A549 (cell line): ENCODE measurements around the gene KSR1. TPM values are rescaled to one million over a fixed set of nuclear protein-coding genes. Genes with fewer than 3 reads are reported as not detected.

Experiments
- ATAC-seq, 2 experiments: fragments of 200-7000 bp in 1 of 2; fragments of >200 bp in 1 of 2; cut with Nextera tagmentation in 1 of 2; cut with Tn5 transposase in 1 of 2; 3 replicates each; pipeline versions ENCODE4 v1.8.0 to v1.9.1; 2018 to 2020; ENCODE audit warnings: mild to moderate bottlenecking in 1 of 2, moderate library complexity in 1 of 2
- CTCF ChIA-PET: fragments of 300-600 bp; sonication (Branson Sonifier 250); formaldehyde crosslinking; extraction: SDS; loops from one replicate; lab custom pipeline; 2021; ENCODE audit warnings: antibody characterized with exemption, inconsistent platforms; lab: Yijun Ruan, JAX
- POLR2A ChIA-PET: fragments of 350-600 bp; formaldehyde crosslinking; extraction: SDS; loops from one replicate; lab custom pipeline; 2021; ENCODE audit warnings: antibody characterized with exemption, inconsistent platforms; lab: Yijun Ruan, JAX
- DNase-seq, 2 experiments: peaks; one replicate each; pipeline versions ENCODE4 v3.0.0 to v3.0.0-alpha.2; 2011 to 2016; ENCODE audit warnings: low read depth in 1 of 2, low spot score in 1 of 2
- FAIRE-seq: peaks from 2 replicates; lab custom pipeline; 2011; peaks lifted over from hg19 to GRCh38; lab: Jason Lieb, UNC
- H3K27ac ChIP-seq, 2 experiments: fragments of >200 bp; sonication (Bioruptor Twin); formaldehyde crosslinking; 3 replicates each; pipeline ENCODE4 v1.5.1; 2016 to 2017
- H3K4me1 ChIP-seq: fragments of >200 bp; sonication (Bioruptor Twin); formaldehyde crosslinking; 3 replicates; pipeline ENCODE4 v1.6.1; 2016
- H3K4me2 ChIP-seq: fragments of >200 bp; sonication (Bioruptor Twin); formaldehyde crosslinking; 3 replicates; pipeline ENCODE4 v1.6.1; 2016
- H3K4me3 ChIP-seq: fragments of >200 bp; sonication (Bioruptor Twin); formaldehyde crosslinking; 3 replicates; pipeline ENCODE4 v1.5.1; 2016
- H3K9me3 ChIP-seq: fragments of >200 bp; sonication (Bioruptor Twin); formaldehyde crosslinking; 3 replicates; pipeline ENCODE4 v1.6.1; 2016
- CHD2 ChIP-seq: fragments of 150-350 bp; IDR thresholded peaks from 2 replicates; pipeline ENCODE4 v1.6.1; 2014; ENCODE audit warnings: low read length; ENCODE audit not compliant: partially characterized antibody
- FOSL2 ChIP-seq, 2 experiments: fragments of 450-650 bp in 1 of 2; fragments of >200 bp in 1 of 2; sonication (Bioruptor Twin) in 1 of 2; formaldehyde crosslinking; IDR thresholded peaks; 2 replicates each; pipeline versions ENCODE4 v1.5.0 to v1.6.1; 2016 to 2020; ENCODE audit warnings: mild to moderate bottlenecking in 1 of 2, moderate library complexity in 1 of 2
- PHF8 ChIP-seq: fragments of 200-600 bp; sonication (generic); IDR thresholded peaks from 2 replicates; pipeline ENCODE4 v1.6.1; 2016; ENCODE audit warnings: low read depth, mild to moderate bottlenecking, antibody characterized with exemption, moderate library complexity, borderline replicate concordance
- WGBS: methylation state at CpG from one replicate; pipeline ENCODE4 v1.1.6; 2017; ENCODE audit errors: missing lambda C conversion rate; 5-methylcytosine and 5-hydroxymethylcytosine counted together
- polyA plus RNA-seq, 4 experiments: library from polyadenylated mRNA; depleted of rRNA in 3 of 4; stranded (reverse); fragments of >200 nt; fragmentation: RNase III in 1 of 4; extraction: RNeasy Plus Mini Kit Qiagen cat#74134 plus additional on column Dnase treatment in 1 of 4; gene quantifications; 2 replicates in 3 of 4; 3 replicates in 1 of 4; pipeline ENCODE4 v1.2.3, GENCODE V29; 2011 to 2017
- small RNA-seq, 6 experiments: library from RNA; depleted of rRNA; stranded (forward); fragments of <200 nt; gene quantifications; one replicate each; pipeline ENCODE3, GENCODE V24; 2012

KSR1 gene
- polyA plus RNA-seq, 2 of the 4 experiments (the other 2 are of a cell fraction): 13.3 to 14.6 TPM

DNA sequence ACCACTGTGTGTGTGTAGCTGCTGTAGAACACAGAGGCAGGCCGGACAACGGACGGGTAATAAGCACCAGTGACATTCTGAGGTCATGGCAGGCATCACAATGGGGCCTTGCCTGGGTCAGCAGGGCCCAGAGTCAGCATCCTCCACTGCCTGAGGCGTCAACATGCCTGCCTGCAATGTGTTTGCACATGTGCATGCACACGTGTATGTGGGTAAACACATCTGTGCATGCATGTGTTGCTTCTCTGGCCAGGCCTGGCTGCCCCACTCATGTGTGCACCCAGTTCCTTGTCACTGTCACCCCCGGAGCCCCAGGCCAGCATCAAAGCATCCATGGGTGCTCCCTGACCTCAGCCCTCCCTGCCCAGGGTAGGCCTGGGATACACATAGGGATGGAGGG lies 218.1 kb downstream of the KSR1 start:
- no peaks in the 10 kb centered on the region for H3K9me3 ChIP-seq
- no peak overlapping the region for H3K4me3 ChIP-seq
- ATAC-seq (no peak), DNase-seq (no peak), FAIRE-seq (no peak)
- POLR2A ChIA-PET: no interaction called here
- TF ChIP-seq FOSL2 (IDR thresholded peaks at IDR 0.05): no peak
- TF ChIP-seq FOSL2 (CRISPR knock-in tag; IDR thresholded peaks at IDR 0.05): no peak
- no peak for TF ChIP-seq PHF8
- no peak for TF ChIP-seq CHD2
- H3K27ac ChIP-seq: no peak overlapping the region
- WGBS: 59% methylated on average over 6 of the region's 6 CpGs
- no peaks in the 10 kb centered on the region for H3K4me1 ChIP-seq
- no peak overlapping the region for H3K4me2 ChIP-seq
- CTCF ChIA-PET: interaction anchor here (0.7 to 3.1 kb wide), 3 partner anchors 19 to 320 kb away, joined by 3 to 15 read pairs (median 3); no protein-coding TSS in a partner anchor

Small RNA genes lying within 50 kb of the gene (small RNA-seq; reads per million reads assigned to genes)
- gene AC015688.5: 0 reads per million in 6 experiments

Other genes with a start within 250 kb of the KSR1 start
- gene WSB1, start 162.3 kb upstream of the KSR1 start, polyA plus RNA-seq (2011; rRNA removed): 107 and 111 TPM in 2 replicates
- gene WSB1, start 162.3 kb upstream of the KSR1 start, polyA plus RNA-seq (2017; fragmentation: RNase III; extraction: RNeasy Plus Mini Kit Qiagen cat#74134 plus additional on column Dnase treatment): 41.1 to 50.7 TPM (median 46.0 TPM) in 3 replicates
- gene LGALS9, start 174.7 kb downstream of the KSR1 start, polyA plus RNA-seq (2011; rRNA removed): 1.2 and 1.8 TPM in 2 replicates
- 1.3 to 1.6 TPM (median 1.5 TPM) in 3 replicates for gene LGALS9, start 174.7 kb downstream of the KSR1 start, polyA plus RNA-seq (2017; fragmentation: RNase III; extraction: RNeasy Plus Mini Kit Qiagen cat#74134 plus additional on column Dnase treatment)